Fibroblast of lung (primary cell): ENCODE data around the gene SERPINB7.
A peak's percentile ranks its signal among the peaks of the same experiment; 100 is the strongest.

Experiments
- CTCF ChIP-seq, 2 donors: IDR thresholded peaks in 1 of 2; conservative IDR thresholded peaks in 1 of 2; 1 replicate in 1 of 2; 2 replicates in 1 of 2; pipeline ENCODE4 v1.5.1; 2011 to 2012; ENCODE audit warnings: low read length in 2 of 2, control low read depth in 1 of 2, inconsistent platforms in 1 of 2, low read depth in 1 of 2, mild to moderate bottlenecking in 1 of 2
- EZH2 ChIP-seq: IDR thresholded peaks from 2 replicates; pipeline ENCODE4 v1.5.1; 2012; ENCODE audit warnings: low read length, control low read depth, mild to moderate bottlenecking; ENCODE audit errors: missing control alignments

- TF ChIP-seq EZH2 (no peak), CTCF (conservative IDR thresholded peaks at IDR 0.05 in 1 of 2, IDR thresholded peaks at IDR 0.05 in 1 of 2; ENCODE audit: low read depth in 1 of 2, low read length in 2 of 2) (peak; percentile 63 to 70)
Measured at GRCh38 chr18:63848159-63848558, 72.9 kb downstream of the SERPINB7 start.
